GM19397 (cell line): ENCODE measurements around the gene TMEM59L.

Experiments
- ATAC-seq: cut with Tn5 transposase; IDR thresholded peaks from one replicate; pipeline ENCODE4 v1.9.1; 2021; ENCODE audit warnings: mild to moderate bottlenecking, moderate library complexity; ENCODE audit not compliant: unreplicated experiment

Gene TMEM59L

DNA sequence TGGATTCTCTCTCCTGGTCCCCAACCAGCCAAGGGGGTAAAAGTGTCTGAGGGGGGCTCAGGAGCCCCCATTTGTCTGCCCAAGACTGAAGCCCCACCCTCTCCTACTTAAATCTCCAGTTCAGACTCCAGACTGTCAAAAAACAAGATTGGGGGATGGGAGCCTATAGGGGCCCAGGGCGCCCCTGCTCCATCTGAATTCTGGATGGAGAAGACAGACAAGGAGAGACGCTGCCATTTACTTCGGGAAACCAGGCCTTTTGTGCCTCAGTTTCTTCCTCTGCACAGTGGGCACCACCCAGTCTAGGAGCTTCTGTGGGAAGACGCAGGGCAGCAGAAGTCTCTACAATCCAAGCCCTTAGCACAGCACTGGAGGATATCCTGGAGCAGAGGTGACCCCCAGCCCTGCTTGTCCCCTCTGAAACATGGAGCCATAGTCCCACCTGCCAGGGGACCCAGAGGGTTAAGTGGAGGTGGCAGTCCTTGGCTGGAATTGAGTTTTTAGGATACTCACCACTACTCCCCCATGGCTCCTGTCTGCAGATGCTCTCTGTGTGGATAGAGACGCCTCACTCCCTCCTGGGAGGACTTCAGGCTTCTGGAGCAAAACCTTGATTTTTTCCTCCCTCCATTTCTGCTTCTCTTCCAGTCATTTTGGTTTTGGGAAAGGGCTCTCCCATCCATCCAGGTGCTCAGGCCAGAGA is 4.4 kb upstream of the TMEM59L start:
- no peak for ATAC-seq

GRCh38 chr19:18608805-18609716 is 3.6 kb upstream of the TMEM59L start:
- ATAC-seq: no peak

- no peak for ATAC-seq
Measured at GRCh38 chr19:18609717-18610051, 3.0 kb upstream of the TMEM59L start.

DNA sequence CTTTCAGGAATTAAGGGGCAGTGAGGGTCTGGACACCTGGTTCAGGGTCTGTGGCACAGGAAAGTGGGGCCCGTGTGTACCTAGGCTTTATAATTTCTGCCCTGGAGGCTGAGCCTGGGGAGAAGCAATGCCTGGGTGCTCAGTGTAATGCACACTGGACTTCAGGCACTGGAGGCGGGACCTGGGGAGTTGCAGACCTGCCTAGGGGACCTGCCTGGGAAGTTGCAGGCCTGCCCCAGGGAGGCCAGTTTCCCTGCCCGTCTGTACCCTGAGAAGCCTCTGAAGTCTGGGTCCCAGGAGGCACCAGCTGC is 2.5 kb upstream of the TMEM59L start:
- ATAC-seq: no peak

- no peak for ATAC-seq
Measured at GRCh38 chr19:18610556-18611326, 1.9 kb upstream of the TMEM59L start.

- ATAC-seq: no peak
Measured at GRCh38 chr19:18611327-18612050, 1.2 kb upstream of the TMEM59L start.

DNA sequence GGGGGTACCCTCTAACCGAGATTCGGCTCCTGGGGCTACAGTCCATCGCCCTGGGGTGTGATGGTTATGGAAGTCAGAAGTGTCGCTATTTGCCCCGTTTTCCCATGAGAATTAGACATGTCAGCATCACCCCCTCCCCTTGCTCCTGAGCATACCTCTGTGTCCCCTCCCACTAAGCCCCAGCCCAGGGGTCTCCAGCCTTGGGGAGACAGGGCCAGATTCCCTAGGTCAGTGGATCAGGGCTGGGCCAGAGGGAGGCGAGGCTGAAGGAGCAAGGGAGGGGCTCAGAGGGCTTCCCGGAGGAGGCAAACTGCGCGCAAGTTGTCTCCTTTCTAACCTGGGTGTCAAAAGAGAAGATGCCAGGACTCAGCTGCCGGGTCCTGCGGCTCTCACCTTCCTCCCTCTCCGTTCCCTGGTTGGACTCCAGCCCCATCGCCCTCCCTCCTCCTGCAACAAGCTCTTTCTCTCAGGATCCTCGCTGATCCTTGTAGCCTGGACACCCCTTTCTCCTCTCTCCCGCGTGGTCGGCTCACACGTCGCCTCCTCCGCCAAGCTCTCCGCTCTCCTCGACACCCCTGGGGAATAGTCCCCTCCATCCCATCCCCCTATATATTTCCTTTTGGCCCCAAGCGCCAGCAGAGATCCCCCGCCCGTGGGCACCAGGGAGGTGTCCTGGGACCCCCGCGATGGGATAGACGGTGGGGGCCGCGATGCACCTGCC is 459 bp upstream of the TMEM59L start:
- no peak for ATAC-seq

GRCh38 chr19:18613589-18614234 is 1.0 kb downstream of the TMEM59L start:
- ATAC-seq: no peak

GRCh38 chr19:18616023-18616422 is 3.4 kb downstream of the TMEM59L start:
- no peak for ATAC-seq

DNA sequence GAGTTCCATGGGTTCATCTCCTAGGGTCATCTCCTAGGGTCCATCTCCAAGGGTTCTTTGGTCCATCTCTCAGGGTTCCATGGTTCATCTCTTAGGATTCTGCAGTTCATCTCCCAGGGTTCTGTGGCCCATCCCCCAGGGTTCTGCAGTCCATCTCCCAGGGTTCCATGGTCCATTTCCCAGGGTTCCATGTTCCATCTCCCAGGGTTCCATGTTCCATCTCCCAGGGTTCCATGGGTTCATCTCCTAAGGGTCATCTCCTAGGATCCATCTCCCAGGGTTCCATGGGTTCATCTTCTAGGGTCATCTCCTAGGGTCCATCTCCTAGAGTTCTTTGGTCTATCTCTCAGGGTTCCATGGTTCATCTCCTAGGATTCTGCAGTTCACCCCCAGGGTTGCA is 4.9 kb downstream of the TMEM59L start:
- ATAC-seq: no peak

GRCh38 chr19:18618236-18618635 is 5.6 kb downstream of the TMEM59L start:
- no peak for ATAC-seq

GRCh38 chr19:18620311-18620710 is 7.6 kb downstream of the TMEM59L start:
- no peak for ATAC-seq

- ATAC-seq: no peak
Measured at GRCh38 chr19:18620902-18621301, 8.2 kb downstream of the TMEM59L start.

GRCh38 chr19:18626906-18627305 is 14.2 kb downstream of the TMEM59L start:
- no peak for ATAC-seq

DNA sequence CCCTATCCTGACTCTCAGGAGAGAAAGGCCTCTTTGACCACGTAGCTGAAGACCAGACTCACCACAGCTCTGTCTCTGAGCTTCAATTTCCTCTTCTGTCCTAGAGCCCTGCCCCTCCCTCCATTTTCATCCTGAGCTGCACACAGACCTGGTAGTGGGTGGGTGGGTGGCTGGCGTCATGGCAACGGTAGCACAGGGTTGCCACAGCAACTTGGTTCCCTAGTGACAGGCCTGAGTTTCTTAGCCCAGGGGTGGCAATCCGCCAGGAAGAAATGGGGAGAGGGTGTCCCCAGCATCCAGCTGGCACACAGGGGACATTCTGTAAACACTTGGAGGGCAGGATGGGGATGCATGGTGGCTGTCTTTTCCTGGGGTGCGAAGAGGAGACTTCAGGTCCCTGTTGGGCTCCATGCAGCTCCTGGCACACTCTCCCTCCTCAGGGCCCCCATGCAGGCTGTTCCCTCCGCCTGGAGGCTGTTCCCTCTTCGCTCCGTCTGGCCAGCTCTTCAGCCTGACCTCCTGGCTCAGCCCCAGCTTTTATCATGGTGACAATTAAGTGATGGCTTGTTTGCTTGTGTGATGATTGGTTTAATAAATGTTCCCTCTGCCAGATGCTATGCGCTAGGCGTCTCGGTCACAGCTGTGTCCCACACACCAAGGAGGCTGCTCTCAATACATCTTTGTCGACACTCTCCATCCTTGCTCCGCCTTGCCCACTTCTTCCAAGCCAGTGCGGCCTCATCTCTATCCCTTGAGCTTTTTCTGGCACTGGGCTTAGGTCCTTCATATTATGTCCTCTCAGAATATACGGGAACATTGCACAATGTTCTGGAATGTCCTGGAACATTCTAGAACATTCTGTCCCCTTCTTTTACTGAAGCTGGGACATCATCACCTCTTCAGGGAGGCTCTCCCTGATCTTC is 16.8 kb downstream of the TMEM59L start:
- no peak for ATAC-seq

DNA sequence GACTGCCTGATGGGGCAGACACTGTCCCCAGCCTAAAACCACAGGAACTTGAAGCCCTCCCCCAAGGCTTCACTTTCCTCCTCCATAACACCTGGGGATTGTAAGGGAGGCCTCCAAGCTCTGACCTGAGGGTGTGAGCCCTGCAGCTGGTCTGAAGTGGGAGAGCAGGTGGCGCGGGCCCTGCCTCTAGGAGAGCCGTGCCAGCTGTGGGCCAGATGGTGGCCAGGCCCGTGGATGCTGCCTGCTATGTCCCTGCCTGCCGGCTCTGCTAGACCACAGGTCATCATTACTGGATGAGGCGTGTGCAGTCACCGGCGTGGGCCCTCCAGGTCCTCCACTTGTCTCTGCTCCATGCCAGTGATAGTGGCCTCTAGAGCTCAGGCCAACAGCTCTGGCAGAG is 20.7 kb downstream of the TMEM59L start:
- ATAC-seq: no peak

- no peak for ATAC-seq
Measured at GRCh38 chr19:18634612-18635297, 22.1 kb downstream of the TMEM59L start.

DNA sequence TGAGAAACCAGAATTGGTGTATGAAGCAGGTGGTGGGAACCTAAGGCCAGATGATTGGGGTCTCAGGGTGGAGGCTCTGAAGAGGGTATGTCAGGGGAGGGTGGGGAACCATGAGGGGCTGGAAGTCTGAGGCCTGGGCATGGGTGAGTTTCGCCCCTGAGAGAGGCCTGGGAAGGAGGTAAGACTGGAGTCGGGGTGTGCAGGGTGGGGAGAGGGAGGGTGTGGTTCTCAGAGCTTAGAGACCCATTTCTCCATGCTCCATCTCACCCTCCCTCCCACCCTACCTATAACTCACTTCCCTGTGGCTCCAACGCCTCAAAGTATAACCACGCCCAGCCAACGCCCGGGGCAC is 23.1 kb downstream of the TMEM59L start:
- no peak for ATAC-seq
